Neural cell (in vitro differentiated cells): ENCODE data around the gene WNT7B. TPM values are rescaled to one million over a fixed set of nuclear protein-coding genes. Genes with fewer than 3 reads are reported as not detected.

Experiments used
- H2AFZ ChIP-seq: fragments of 200-600, 300-800 bp; sonication (generic), shearing (Covaris generic); 2 replicates; pipeline ENCODE4 v1.6.0; 2014; ENCODE audit warnings: low read depth, mild to moderate bottlenecking, antibody characterized with exemption, low read length, moderate library complexity
- H3F3A ChIP-seq: fragments of 200-600 bp; shearing (Covaris generic); 2 replicates; pipeline ENCODE4 v1.6.1; 2016; ENCODE audit warnings: mild to moderate bottlenecking, moderate library complexity, mixed read lengths, antibody characterized with exemption, low read length; ENCODE audit not compliant: insufficient read depth, poor library complexity, severe bottlenecking
- H3K27ac ChIP-seq: fragments of 200-600, 300-800 bp; sonication (generic), shearing (Covaris generic); 2 replicates; pipeline ENCODE4 v1.5.1; 2014; ENCODE audit warnings: mild to moderate bottlenecking, low read length, moderate library complexity
- H3K27me3 ChIP-seq: fragments of 300-800, 200-600 bp; sonication (generic), shearing (Covaris generic); 2 replicates; pipeline ENCODE4 v1.6.0; 2014; ENCODE audit warnings: mild to moderate bottlenecking, low read depth, low read length, moderate library complexity; ENCODE audit not compliant: insufficient read depth
- H3K36me3 ChIP-seq: fragments of 300-800, 200-600 bp; sonication (generic), shearing (Covaris generic); 2 replicates; pipeline ENCODE4 v1.5.1; 2014; ENCODE audit warnings: mild to moderate bottlenecking, antibody characterized with exemption, low read length, moderate library complexity; ENCODE audit not compliant: insufficient read depth
- H3K4me2 ChIP-seq: fragments of 300-800, 200-600 bp; sonication (generic), shearing (Covaris generic); 2 replicates; pipeline ENCODE4 v1.6.0; 2014; ENCODE audit warnings: mild to moderate bottlenecking, low read length
- H3K4me3 ChIP-seq: fragments of 300-800, 200-600 bp; sonication (generic), shearing (Covaris generic); 2 replicates; pipeline ENCODE4 v1.5.1; 2014; ENCODE audit warnings: mild to moderate bottlenecking, low read length, moderate library complexity
- H3K79me2 ChIP-seq: fragments of 200-600 bp; shearing (Covaris generic); replicated peaks from 2 replicates; pipeline ENCODE4 v1.6.0; 2014; ENCODE audit warnings: mild to moderate bottlenecking, low read length, moderate library complexity; ENCODE audit not compliant: insufficient read depth
- H3K9ac ChIP-seq: fragments of 300-800, 200-600 bp; sonication (generic), shearing (Covaris generic); 2 replicates; pipeline ENCODE4 v1.6.1; 2016; ENCODE audit warnings: mild to moderate bottlenecking, low read length, mixed read lengths
- H3K9me2 ChIP-seq: fragments of 200-600 bp; shearing (Covaris generic); 2 replicates; pipeline ENCODE4 v1.6.1; 2016; ENCODE audit warnings: mild to moderate bottlenecking, low read length, mixed read lengths; ENCODE audit not compliant: insufficient read depth
- H3K9me3 ChIP-seq: fragments of 200-600, 300-800 bp; sonication (generic), shearing (Covaris generic); 2 replicates; pipeline ENCODE4 v1.6.1; 2016; ENCODE audit warnings: mild to moderate bottlenecking, mixed run types, low read length, moderate library complexity, mixed read lengths
- H4K20me1 ChIP-seq: fragments of 200-600 bp; shearing (Covaris generic); 2 replicates; pipeline ENCODE4 v1.6.1; 2016; ENCODE audit warnings: mild to moderate bottlenecking, mixed run types; ENCODE audit not compliant: insufficient read depth
- EP300 ChIP-seq: fragments of 450-650 bp; conservative IDR thresholded peaks from 2 replicates; pipeline ENCODE4 v1.6.1; 2014; ENCODE audit warnings: antibody characterized with exemption, mild to moderate bottlenecking, moderate library complexity; ENCODE audit not compliant: poor library complexity, severe bottlenecking
- EZH2 ChIP-seq: fragments of 200-600, 300-800 bp; shearing (Covaris generic), sonication (generic); IDR thresholded peaks from 2 replicates; pipeline ENCODE4 v1.6.1; 2014; ENCODE audit warnings: antibody characterized with exemption, low read length, borderline replicate concordance, mild to moderate bottlenecking; ENCODE audit not compliant: insufficient read depth, poor library complexity, severe bottlenecking
- MXI1 ChIP-seq: fragments of 450-650 bp; conservative IDR thresholded peaks from 2 replicates; pipeline ENCODE4 v1.6.1; 2014; ENCODE audit warnings: antibody characterized with exemption, mild to moderate bottlenecking; ENCODE audit not compliant: poor library complexity, severe bottlenecking
- POLR2AphosphoS5 ChIP-seq: IDR thresholded peaks from 2 replicates; pipeline ENCODE4 v1.6.1; 2012
- RAD21 ChIP-seq: fragments of 450-650 bp; conservative IDR thresholded peaks from 2 replicates; pipeline ENCODE4 v1.6.1; 2014; ENCODE audit warnings: antibody characterized with exemption, mild to moderate bottlenecking, moderate library complexity
- SMC3 ChIP-seq: fragments of 450-650 bp; conservative IDR thresholded peaks from 2 replicates; pipeline ENCODE4 v1.6.1; 2014; ENCODE audit warnings: antibody characterized with exemption, mild to moderate bottlenecking, moderate library complexity; ENCODE audit not compliant: poor library complexity
- TAF1 ChIP-seq: IDR thresholded peaks from 2 replicates; pipeline ENCODE4 v1.6.1; 2012; ENCODE audit warnings: low read depth
- polyA plus RNA-seq: library from polyadenylated mRNA; depleted of rRNA; stranded (reverse); fragments of >200 nt; gene quantifications from 2 replicates; pipeline ENCODE4 v1.2.3, GENCODE V29; 2014
- TF ChIP-seq, protein P1 (sequence below): IDR thresholded peaks from 2 replicates; pipeline ENCODE4 v1.6.1; 2012; ENCODE audit warnings: borderline replicate concordance
- TF ChIP-seq, protein P2 (sequence below): fragments of 450-650 bp; IDR thresholded peaks from 2 replicates; pipeline ENCODE4 v1.5.1; 2014; ENCODE audit warnings: antibody characterized with exemption, mild to moderate bottlenecking, moderate library complexity; ENCODE audit not compliant: poor library complexity, severe bottlenecking

Gene WNT7B
- polyA plus RNA-seq, 1 donor from 2014 or later = 0.16 TPM

DNA sequence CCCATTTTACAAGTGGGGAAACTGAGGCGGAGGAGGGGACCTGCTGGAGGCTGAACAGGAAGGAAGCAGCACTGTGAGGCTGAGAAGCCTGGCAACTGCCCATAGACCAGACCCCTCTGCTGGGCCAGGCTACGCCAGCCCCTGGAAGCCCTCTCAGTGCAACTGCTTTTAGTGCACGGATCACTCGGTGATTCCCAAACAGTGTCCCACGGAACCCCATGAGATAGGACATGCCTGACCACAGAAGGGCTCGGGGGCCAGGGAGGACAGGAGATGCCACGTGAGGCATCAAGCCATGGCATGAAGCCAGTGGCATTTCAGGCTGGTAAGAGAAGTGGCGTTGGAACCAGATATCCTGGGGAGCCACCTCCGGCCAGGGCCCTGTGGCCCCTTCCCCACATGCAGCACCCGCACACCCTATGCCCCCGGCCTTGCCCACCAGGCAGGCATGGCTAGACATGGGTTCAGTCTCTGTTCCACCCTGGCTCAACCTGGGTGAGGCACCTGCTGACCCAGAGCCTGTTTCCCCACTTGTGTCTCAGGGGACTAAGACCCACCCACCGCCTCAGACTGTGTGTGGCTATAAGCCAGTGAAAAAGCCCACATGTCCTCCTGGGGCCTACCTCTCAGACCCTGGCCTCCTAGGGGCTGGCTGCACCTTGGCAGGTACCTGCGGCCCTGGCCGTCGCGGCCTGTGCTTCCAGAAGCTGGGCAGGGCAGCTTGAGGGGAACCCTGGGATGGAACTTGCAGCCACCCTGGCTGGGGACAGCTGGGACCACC, 84.1 kb downstream of the WNT7B start:
- Histone ChIP-seq H3K9me3 (no peaks in the 10 kb centered on the region), H3K27me3 (no peaks in the 10 kb centered on the region), H3K9ac (no peak overlapping the region), H3K79me2 (no peaks in the 10 kb centered on the region), H4K20me1 (no peaks in the 10 kb centered on the region), H3F3A (no peaks in the 10 kb centered on the region), H3K4me2 (no peak overlapping the region), H3K36me3 (no peaks in the 10 kb centered on the region), H3K9me2 (no peaks in the 10 kb centered on the region), H2AFZ (no peak overlapping the region), H3K4me3 (no peak overlapping the region), H3K27ac (no peak overlapping the region)
- no peak for TF ChIP-seq TAF1
- TF ChIP-seq POLR2AphosphoS5 = no peak
- no peak for TF ChIP-seq RAD21
- TF ChIP-seq EZH2 = no peak
- TF ChIP-seq, protein P1, sequence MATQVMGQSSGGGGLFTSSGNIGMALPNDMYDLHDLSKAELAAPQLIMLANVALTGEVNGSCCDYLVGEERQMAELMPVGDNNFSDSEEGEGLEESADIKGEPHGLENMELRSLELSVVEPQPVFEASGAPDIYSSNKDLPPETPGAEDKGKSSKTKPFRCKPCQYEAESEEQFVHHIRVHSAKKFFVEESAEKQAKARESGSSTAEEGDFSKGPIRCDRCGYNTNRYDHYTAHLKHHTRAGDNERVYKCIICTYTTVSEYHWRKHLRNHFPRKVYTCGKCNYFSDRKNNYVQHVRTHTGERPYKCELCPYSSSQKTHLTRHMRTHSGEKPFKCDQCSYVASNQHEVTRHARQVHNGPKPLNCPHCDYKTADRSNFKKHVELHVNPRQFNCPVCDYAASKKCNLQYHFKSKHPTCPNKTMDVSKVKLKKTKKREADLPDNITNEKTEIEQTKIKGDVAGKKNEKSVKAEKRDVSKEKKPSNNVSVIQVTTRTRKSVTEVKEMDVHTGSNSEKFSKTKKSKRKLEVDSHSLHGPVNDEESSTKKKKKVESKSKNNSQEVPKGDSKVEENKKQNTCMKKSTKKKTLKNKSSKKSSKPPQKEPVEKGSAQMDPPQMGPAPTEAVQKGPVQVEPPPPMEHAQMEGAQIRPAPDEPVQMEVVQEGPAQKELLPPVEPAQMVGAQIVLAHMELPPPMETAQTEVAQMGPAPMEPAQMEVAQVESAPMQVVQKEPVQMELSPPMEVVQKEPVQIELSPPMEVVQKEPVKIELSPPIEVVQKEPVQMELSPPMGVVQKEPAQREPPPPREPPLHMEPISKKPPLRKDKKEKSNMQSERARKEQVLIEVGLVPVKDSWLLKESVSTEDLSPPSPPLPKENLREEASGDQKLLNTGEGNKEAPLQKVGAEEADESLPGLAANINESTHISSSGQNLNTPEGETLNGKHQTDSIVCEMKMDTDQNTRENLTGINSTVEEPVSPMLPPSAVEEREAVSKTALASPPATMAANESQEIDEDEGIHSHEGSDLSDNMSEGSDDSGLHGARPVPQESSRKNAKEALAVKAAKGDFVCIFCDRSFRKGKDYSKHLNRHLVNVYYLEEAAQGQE = no peak
- TF ChIP-seq SMC3 = no peak
- TF ChIP-seq MXI1 = no peak
- TF ChIP-seq, protein P2, sequence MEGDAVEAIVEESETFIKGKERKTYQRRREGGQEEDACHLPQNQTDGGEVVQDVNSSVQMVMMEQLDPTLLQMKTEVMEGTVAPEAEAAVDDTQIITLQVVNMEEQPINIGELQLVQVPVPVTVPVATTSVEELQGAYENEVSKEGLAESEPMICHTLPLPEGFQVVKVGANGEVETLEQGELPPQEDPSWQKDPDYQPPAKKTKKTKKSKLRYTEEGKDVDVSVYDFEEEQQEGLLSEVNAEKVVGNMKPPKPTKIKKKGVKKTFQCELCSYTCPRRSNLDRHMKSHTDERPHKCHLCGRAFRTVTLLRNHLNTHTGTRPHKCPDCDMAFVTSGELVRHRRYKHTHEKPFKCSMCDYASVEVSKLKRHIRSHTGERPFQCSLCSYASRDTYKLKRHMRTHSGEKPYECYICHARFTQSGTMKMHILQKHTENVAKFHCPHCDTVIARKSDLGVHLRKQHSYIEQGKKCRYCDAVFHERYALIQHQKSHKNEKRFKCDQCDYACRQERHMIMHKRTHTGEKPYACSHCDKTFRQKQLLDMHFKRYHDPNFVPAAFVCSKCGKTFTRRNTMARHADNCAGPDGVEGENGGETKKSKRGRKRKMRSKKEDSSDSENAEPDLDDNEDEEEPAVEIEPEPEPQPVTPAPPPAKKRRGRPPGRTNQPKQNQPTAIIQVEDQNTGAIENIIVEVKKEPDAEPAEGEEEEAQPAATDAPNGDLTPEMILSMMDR = no peak
- TF ChIP-seq EP300 = no peak

DNA sequence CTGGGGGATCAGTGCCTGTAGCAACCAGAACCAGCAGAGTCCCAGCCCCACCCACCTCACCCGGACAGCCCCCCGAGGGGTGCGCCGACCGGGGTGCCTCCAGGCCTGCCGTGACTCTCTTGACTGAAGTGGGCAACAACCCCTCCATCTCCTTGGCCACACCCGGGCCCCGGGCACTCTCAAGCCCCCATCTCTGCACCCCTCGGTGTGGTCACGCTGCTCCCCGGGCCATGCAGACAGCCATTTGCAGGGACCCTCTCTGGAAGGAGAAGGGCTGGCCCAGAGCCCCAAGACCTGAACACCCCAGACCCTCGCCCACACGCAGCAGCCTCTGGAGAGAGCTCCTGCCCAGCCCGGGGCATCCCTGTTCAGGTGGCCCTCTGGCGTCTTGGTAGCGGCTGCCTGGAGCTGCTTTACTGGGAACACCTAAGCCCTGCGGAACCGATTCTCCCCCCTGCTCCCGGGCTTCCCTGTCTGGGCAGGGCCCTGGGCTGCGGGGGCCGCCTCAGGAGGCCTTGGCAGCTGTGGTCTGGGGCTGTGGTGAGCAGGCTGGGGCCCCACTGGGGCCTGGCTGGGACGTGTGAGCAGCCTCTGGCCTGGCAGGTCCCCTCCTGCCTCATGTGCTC, 84.9 kb downstream of the WNT7B start:
- no peaks in the 10 kb centered on the region for H3K79me2 ChIP-seq
- no peaks in the 10 kb centered on the region for H3K9me3 ChIP-seq
- TF ChIP-seq SMC3 (no peak), POLR2AphosphoS5 (no peak), RAD21 (no peak), EZH2 (no peak), TAF1 (no peak), EP300 (no peak), MXI1 (no peak)
- TF ChIP-seq, protein P2 = no peak
- TF ChIP-seq, protein P1 = no peak
- no peak overlapping the region for H3K27ac ChIP-seq
- no peaks in the 10 kb centered on the region for H3K9me2 ChIP-seq
- H3K27me3 ChIP-seq = no peaks in the 10 kb centered on the region
- no peak overlapping the region for H3K9ac ChIP-seq
- no peak overlapping the region for H3K4me3 ChIP-seq
- H2AFZ ChIP-seq = no peak overlapping the region
- no peaks in the 10 kb centered on the region for H3K36me3 ChIP-seq
- H3F3A ChIP-seq = no peaks in the 10 kb centered on the region
- no peak overlapping the region for H3K4me2 ChIP-seq
- H4K20me1 ChIP-seq = no peaks in the 10 kb centered on the region
